Measurements from ENCODE around the gene OMP.

Gene OMP

GRCh38 chr11:77129842-77130756 lies 27.5 kb downstream of the OMP start:
- no peak overlapping the region for H3K27ac ChIP-seq (replicated peaks)
- TF ChIP-seq POLR2AphosphoS5 (IDR thresholded peaks at IDR 0.05; ENCODE audit: low read depth) (no peak), SPI1 (IDR thresholded peaks at IDR 0.05; ENCODE audit: borderline replicate concordance, low read depth) (no peak), GABPA (IDR thresholded peaks at IDR 0.05; ENCODE audit: low read depth) (no peak)
- TF ChIP-seq, protein P1, sequence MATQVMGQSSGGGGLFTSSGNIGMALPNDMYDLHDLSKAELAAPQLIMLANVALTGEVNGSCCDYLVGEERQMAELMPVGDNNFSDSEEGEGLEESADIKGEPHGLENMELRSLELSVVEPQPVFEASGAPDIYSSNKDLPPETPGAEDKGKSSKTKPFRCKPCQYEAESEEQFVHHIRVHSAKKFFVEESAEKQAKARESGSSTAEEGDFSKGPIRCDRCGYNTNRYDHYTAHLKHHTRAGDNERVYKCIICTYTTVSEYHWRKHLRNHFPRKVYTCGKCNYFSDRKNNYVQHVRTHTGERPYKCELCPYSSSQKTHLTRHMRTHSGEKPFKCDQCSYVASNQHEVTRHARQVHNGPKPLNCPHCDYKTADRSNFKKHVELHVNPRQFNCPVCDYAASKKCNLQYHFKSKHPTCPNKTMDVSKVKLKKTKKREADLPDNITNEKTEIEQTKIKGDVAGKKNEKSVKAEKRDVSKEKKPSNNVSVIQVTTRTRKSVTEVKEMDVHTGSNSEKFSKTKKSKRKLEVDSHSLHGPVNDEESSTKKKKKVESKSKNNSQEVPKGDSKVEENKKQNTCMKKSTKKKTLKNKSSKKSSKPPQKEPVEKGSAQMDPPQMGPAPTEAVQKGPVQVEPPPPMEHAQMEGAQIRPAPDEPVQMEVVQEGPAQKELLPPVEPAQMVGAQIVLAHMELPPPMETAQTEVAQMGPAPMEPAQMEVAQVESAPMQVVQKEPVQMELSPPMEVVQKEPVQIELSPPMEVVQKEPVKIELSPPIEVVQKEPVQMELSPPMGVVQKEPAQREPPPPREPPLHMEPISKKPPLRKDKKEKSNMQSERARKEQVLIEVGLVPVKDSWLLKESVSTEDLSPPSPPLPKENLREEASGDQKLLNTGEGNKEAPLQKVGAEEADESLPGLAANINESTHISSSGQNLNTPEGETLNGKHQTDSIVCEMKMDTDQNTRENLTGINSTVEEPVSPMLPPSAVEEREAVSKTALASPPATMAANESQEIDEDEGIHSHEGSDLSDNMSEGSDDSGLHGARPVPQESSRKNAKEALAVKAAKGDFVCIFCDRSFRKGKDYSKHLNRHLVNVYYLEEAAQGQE (IDR thresholded peaks at IDR 0.05; ENCODE audit: insufficient replicate concordance, low read depth): no peak
- TF ChIP-seq, protein P2, sequence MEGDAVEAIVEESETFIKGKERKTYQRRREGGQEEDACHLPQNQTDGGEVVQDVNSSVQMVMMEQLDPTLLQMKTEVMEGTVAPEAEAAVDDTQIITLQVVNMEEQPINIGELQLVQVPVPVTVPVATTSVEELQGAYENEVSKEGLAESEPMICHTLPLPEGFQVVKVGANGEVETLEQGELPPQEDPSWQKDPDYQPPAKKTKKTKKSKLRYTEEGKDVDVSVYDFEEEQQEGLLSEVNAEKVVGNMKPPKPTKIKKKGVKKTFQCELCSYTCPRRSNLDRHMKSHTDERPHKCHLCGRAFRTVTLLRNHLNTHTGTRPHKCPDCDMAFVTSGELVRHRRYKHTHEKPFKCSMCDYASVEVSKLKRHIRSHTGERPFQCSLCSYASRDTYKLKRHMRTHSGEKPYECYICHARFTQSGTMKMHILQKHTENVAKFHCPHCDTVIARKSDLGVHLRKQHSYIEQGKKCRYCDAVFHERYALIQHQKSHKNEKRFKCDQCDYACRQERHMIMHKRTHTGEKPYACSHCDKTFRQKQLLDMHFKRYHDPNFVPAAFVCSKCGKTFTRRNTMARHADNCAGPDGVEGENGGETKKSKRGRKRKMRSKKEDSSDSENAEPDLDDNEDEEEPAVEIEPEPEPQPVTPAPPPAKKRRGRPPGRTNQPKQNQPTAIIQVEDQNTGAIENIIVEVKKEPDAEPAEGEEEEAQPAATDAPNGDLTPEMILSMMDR (IDR thresholded peaks at IDR 0.05; ENCODE audit: insufficient read depth, low read length): no peak
- H3K4me3 ChIP-seq (replicated peaks; ENCODE audit: insufficient read depth, low read length): no peak overlapping the region
- DNase-seq (ENCODE audit: low read depth in 1 of 2, low spot score in 1 of 2): no peak
- no peaks in the 10 kb centered on the region for H3K27me3 ChIP-seq (ENCODE audit: insufficient read depth, poor library complexity, severe bottlenecking)

DNA sequence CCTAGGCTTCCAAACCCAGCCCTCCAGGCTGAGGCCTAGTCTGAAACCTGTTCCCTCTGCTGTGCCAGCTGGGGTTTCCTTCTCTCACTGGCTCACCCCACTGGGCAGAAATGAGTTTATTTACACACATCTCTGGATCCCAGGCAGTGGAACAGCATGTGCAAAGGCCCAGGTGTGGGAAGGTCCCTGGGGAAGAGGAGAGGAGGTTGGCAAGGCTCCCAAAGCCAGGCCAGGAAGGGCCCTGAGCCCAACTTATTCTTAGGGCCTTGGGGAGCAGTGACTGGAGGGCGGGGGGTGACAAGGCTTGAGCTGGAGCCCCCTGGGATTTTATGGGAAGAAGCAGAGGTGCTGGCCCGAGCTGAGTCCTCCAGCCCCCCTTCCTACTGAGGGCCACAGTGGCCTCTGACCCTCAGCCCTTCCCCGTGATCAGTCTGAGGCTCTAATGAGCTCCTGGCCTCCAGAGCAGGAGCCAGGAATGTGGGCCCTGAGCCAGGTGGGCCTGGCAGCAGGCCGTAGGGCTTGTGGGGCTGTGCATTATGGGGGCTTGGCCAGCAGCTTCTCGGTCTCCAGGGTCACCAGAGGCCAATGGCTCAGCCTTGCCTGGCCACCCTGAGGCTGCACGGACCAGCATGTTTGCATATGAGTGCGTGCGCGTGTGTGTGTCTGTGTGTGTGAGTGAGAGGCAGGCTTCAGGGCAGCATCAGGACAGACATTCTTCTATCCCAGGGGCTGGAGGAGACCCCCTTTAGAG lies 28.3 kb downstream of the OMP start:
- H3K4me3 ChIP-seq (replicated peaks; ENCODE audit: insufficient read depth, low read length): no peak overlapping the region
- no peak overlapping the region for H3K27ac ChIP-seq (replicated peaks)
- no peak for TF ChIP-seq GABPA (IDR thresholded peaks at IDR 0.05; ENCODE audit: low read depth)
- TF ChIP-seq, protein P2 (IDR thresholded peaks at IDR 0.05; ENCODE audit: insufficient read depth, low read length): no peak
- no peak for TF ChIP-seq SPI1 (IDR thresholded peaks at IDR 0.05; ENCODE audit: borderline replicate concordance, low read depth)
- no peak for TF ChIP-seq POLR2AphosphoS5 (IDR thresholded peaks at IDR 0.05; ENCODE audit: low read depth)
- TF ChIP-seq, protein P1 (IDR thresholded peaks at IDR 0.05; ENCODE audit: insufficient replicate concordance, low read depth): no peak
- no peak for DNase-seq (ENCODE audit: low read depth in 1 of 2, low spot score in 1 of 2)
- no peaks in the 10 kb centered on the region for H3K27me3 ChIP-seq (ENCODE audit: insufficient read depth, poor library complexity, severe bottlenecking)

DNA sequence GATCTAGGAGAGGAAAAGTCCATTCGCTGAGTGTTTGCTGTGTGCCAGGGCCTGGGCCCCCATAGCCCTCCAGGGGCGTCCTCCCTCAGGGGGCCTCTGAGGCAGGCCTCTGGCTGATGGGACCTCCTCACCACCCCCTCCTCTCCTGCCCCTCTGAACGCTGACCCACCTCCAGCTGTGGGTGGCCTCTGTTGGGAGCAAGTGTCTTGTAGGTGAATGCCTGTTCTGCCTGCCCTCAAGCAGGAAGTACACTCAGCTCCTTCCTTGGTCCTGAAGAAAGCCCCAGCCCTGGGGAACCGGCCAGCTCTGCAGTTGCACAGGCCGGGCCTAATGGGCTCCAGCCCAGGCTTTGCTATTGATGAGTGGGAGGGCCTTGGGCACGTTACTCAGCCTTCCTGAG lies 28.9 kb downstream of the OMP start:
- H3K4me3 ChIP-seq (replicated peaks; ENCODE audit: insufficient read depth, low read length): no peak overlapping the region
- TF ChIP-seq, protein P1 (IDR thresholded peaks at IDR 0.05; ENCODE audit: insufficient replicate concordance, low read depth): no peak
- no peak for TF ChIP-seq SPI1 (IDR thresholded peaks at IDR 0.05; ENCODE audit: borderline replicate concordance, low read depth)
- H3K27me3 ChIP-seq (ENCODE audit: insufficient read depth, poor library complexity, severe bottlenecking): no peaks in the 10 kb centered on the region
- no peak for DNase-seq (ENCODE audit: low read depth in 1 of 2, low spot score in 1 of 2)
- no peak overlapping the region for H3K27ac ChIP-seq (replicated peaks)

All from HL-60 (cell line).